DMS153 (cell line): ENCODE measurements around the gene PAK5.
A peak's percentile ranks its signal among the peaks of the same experiment; 100 is the strongest.

Experiments used
- DNase-seq: peaks from one replicate; lab custom pipeline; 2025; lab: John Stamatoyannopoulos, UW

PAK5 gene

DNA sequence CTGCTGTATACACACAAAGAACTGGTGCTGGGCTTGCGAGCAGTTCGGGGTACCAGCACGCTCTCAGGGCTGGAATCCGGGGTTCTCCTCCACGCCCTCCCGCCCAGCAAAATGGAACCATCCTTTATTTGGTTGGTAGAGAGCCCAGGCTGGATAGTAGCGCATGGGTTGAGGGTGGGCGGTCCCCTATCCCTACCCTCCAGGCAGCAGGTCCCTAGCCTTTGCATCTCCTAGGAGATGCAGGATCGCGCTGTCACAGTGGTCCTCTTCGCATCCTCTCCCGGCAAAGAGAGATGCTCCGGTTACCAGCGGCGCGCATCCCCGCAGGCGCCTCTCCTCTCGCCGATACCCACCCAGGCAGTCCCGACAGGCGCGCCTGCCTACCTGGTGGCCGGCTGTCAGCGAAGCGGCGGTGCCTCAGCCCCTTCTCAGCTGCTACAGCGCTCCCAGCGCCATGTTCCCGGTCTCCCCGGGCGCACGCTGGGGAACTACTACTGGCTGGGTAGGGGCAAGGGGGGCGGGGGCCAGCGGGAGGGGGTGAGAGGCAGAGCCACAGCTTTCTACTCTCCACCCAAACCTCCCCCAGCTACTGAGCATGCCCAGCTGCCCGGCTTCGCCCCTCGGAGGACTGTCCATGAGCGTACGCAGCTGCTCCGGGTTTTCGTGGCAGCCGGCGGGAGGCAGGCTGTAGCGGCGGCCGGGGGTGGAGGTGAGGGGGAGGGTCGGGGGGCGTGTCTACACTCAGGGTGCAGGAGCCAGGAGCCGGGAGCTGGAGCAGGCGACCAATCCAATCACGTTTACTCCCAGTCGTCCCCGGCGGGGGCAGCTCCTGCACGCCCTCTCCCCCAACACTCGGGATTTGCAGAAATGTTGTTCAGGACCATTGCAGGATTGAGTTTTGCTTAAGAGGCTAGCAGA lies at the start of gene PAK5:
Gene PAK5 (minus strand): TSS at position 699 of the 918 bp plus-strand sequence. CDS start 194,748 bp downstream, outside the sequence.
- peak; percentile 68 for DNase-seq

DNA sequence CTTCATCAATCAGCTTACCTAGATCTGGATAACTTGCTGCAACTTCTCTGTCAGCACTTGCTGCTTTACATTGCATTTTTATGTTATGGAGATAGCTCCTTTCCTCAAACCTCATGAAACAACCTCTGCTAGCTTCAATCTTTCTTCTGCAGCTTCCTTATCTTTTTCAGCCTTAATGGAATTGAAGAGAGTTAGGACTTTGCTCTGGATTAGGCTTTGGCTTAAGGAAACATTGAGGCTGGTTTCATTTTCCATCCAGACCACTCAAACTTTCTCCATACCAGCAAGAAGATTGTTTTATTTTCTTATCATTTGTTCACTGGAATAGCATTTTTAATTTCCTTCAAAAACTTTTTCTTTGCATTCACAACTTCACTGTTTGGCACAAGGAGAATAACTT lies 48.8 kb upstream of the PAK5 start:
- DNase-seq: no peak

GRCh38 chr20:9886227-9886626 lies 47.4 kb upstream of the PAK5 start:
- no peak for DNase-seq

- no peak for DNase-seq
Measured at GRCh38 chr20:9884666-9885065, 45.8 kb upstream of the PAK5 start.

DNA sequence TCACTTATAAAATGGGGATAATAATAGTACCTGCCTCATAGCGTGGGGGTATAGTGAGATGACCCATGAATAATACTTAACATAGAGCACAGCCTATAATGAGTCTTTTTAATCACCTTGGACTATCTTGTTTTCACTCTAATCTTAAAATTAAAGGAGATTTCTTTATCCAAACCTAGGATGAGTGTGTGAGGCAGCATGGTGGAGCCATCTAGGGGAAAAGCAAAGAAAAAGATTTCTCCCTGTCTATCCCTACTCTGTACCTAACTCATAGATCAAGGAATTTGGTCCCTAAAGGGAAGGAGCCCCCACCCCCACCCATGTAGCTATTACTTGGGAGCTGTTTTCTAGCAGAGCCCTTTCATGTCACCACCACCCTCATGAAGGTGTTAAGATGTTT lies 45.2 kb upstream of the PAK5 start:
- no peak for DNase-seq

DNA sequence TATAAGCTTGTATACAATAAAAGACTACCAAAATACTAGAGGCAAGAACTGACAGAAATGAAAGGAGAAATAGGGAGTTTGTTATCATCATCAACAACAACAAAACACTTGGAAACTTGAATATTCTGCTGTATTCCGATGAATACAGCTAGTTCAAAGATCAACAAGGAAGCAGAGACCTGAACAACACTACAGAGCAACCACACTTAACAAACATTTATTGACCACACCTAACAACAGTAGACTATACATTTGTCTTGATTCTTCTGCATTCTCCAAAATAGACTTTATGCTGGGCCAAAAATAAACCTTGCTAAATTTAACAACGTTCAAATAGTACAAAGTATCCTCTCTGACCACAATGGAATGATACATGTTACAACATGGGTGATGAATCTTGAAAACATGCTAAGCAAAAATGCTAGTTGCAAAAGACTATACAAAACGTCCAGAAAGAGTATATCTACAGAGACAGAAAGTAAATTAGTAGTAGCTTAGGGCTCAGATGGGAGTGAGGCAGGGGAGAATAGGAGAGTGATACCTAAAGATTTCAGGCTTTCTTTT lies 39.1 kb upstream of the PAK5 start:
- no peak for DNase-seq

GRCh38 chr20:9867196-9867980 lies 28.5 kb upstream of the PAK5 start:
- no peak for DNase-seq

- DNase-seq: no peak
Measured at GRCh38 chr20:9852566-9852965, 13.7 kb upstream of the PAK5 start.

GRCh38 chr20:9839626-9840025 lies 750 bp upstream of the PAK5 start:
- no peak for DNase-seq

DNA sequence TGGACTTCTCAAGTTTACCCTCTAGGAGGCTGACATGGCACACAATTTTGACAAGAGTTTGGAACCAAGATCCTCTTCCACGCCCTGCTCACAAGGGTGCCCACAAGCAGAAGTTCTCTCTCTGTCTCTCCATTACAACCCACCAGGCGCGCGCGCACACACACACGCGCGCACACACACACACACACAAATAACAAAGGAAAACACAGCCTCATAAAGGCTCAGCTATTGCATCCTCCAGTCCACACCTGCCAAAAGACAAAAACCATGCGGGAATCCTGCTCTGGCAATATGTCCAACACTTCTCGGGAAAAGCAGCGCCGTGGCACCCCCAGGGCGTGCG lies 870 bp downstream of the PAK5 start:
- no peak for DNase-seq

GRCh38 chr20:9837634-9838033 lies 1.2 kb downstream of the PAK5 start:
- no peak for DNase-seq

GRCh38 chr20:9835302-9835701 lies 3.6 kb downstream of the PAK5 start:
- no peak for DNase-seq

DNA sequence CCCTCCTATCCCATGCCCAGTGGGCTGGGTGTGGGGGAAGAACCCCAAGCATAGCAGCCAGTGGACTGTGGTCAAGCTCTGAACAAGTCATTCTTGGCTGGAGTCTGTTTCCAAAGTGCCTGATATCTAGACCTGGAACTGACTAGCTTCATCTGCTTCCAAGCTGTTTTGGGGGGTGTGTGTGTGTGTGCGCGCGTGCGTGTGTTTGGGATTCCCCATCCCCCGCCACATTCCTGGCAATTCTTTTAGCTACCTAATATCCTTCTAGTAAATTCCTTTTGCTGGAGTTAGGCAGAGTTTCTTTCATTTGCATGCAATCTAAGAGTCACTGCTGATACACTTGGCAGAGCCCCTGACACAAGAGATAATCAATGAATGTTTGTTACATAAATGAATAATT lies 7.8 kb downstream of the PAK5 start:
- no peak for DNase-seq

- no peak for DNase-seq
Measured at GRCh38 chr20:9829835-9830234, 9.0 kb downstream of the PAK5 start.

DNA sequence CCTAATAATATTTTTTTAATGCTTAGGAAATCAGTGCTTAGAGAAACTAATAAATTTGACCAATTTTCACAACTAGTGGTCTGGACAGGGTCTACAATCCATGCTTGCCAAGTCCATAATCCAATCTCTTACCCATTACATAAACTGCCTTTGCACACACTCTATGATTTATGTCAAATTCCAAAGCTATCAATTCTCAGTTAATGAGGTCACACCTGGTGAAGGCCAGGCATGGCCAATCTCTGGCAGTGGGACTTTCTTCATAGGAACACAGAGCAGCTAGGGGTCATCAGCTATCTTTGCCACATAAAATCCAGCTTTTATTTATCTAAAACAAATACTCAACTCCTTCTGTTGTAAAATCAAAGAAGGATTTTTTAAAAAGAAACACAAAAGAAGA lies 21.2 kb downstream of the PAK5 start:
- no peak for DNase-seq

DNA sequence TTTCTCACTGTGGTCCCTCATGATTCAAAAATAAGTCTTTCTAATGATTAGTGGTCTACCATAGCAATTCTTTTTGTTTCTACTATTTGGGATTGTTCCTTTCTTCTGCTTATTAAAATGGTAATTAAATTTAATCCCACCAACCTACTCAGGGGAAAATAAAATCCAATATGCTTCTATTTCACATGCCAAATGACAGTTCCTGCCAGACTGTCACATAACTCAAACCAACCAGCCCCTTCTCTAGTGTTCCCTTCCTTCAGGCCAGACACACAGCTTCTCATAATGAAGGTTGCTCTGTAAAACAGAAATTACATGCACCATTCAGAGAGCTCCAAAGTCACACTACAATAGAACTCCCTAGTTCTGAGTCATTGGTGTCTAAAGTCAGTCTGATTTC lies 23.2 kb downstream of the PAK5 start:
- no peak for DNase-seq

- DNase-seq: no peak
Measured at GRCh38 chr20:9810738-9811137, 28.1 kb downstream of the PAK5 start.

DNA sequence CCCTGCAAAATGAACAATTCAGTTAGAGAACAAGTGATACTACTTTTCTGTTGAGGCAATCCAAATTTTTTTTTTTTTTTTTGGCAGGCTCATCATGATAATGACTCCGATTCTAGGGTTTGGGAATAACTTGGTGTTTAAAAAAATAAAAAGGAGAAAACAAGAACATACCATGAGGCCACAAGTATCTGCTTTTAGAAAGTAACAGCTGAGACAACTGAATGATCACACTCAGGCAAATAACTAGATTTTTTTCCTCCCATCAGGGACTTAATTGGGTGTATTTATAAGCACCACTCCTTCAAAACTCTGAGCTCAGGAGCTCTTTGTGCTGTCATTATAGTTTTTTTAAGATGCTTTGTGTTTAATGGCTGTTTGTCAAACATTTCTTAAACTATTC lies 29.6 kb downstream of the PAK5 start:
- DNase-seq: no peak

DNA sequence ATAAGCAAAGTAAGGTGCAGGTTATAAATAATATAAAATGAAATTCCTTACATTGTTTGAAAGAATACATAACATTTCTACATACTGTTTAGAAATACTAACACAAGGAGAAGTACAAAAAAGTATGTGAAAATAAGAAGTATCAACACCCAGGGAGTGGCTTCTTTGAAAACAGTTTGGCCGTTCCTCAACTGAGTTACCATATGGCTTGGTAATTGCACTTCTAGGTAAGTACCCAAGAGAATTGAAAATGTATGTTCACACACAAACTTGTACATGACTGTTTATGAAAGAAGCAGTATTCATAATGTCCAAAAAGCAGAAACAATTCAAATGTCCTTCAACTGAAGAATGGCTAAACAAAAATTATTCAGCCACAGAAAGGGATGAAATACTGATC lies 30.7 kb downstream of the PAK5 start:
- no peak for DNase-seq

DNA sequence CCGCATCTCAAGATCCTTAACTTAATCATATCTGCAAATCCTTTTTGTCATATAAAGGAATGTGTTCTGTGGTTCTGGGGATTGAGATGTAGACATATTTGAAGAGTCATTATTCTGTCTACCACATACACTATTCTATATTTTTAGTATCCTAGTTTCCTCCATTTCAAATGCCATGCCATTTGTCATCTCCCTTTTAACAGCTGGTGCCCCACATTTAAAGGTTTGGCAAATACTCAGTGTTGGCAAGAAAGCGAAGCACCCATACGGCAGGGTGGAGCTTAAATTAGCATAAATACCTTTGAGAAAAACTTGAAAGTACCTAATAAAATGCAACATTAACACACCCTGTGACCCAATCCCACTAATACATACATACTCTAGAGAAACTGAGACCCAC lies 31.7 kb downstream of the PAK5 start:
- DNase-seq: no peak

GRCh38 chr20:9800421-9800820 lies 38.5 kb downstream of the PAK5 start:
- no peak for DNase-seq

- DNase-seq: no peak
Measured at GRCh38 chr20:9794831-9795230, 44.0 kb downstream of the PAK5 start.

DNA sequence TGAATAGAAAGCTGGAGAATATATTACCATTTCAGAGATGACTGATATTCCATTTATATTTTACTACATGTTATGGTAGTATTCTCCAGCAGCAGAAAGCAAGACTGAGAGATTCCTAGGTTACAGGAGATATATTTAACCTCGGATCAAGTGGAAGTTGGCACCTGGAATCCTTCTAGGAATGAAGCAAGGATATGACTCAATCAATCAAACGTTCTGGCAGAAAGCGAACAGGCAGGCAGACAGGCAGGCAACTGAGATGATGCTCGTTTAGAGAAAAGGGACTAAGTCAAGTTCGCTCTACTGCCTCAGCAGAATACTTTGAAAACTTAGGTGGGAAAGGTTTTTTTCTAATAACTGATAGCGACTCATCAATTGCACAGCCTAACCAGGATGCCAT lies 46.2 kb downstream of the PAK5 start:
- no peak for DNase-seq
